Mucosa of gallbladder (tissue), 1 donor: ENCODE results near the gene ABL1. TPM values are rescaled to one million over a fixed set of nuclear protein-coding genes. Genes with fewer than 3 reads are reported as not detected.
A peak's percentile ranks its signal among the peaks of the same experiment; 100 is the strongest.

Experiments used
- DNase-seq: peaks from one replicate; pipeline ENCODE4 v3.0.0-alpha.2; 2020; ENCODE audit warnings: low spot score
- total RNA-seq: library from RNA; stranded (reverse); gene quantifications from one replicate; pipeline ENCODE4 v1.2.1, GENCODE V29; 2021
- donor health status: DM: no; HTN: no; CAD: no.

The ABL1 gene
- total RNA-seq, 1 donor from 2014 or later = 85.9 TPM

GRCh38 chr9:130931508-130932254 is 96.6 kb downstream of the ABL1 start:
- DNase-seq = no peak

GRCh38 chr9:130932255-130933079 is 97.4 kb downstream of the ABL1 start:
- no peak for DNase-seq

- DNase-seq = no peak
Observed at GRCh38 chr9:130933114-130934046, 98.3 kb downstream of the ABL1 start.

- no peak for DNase-seq
Observed at GRCh38 chr9:130934246-130934645, 99.2 kb downstream of the ABL1 start.

- DNase-seq = no peak
Observed at GRCh38 chr9:130934702-130935647, 99.9 kb downstream of the ABL1 start.

- DNase-seq = no peak
Observed at GRCh38 chr9:130935648-130936271, 100.7 kb downstream of the ABL1 start.

- DNase-seq = peak; percentile 62
Observed at GRCh38 chr9:130936285-130937117, 101.4 kb downstream of the ABL1 start.

Other genes with a start within 250 kb of the ABL1 start
- 0.09 TPM for gene PRDM12, start 170.7 kb upstream of the ABL1 start, total RNA-seq
- gene EXOSC2, start 141.5 kb upstream of the ABL1 start, total RNA-seq = 19.0 TPM
- not detected for gene QRFP, start 61.6 kb downstream of the ABL1 start, total RNA-seq
- gene FIBCD1, start 104.0 kb downstream of the ABL1 start, total RNA-seq = 6.0 TPM
- 14.2 TPM for gene LAMC3, start 173.9 kb downstream of the ABL1 start, total RNA-seq